Ovary (tissue), 9 donors: ENCODE data around the gene PRR20C. TPM values are rescaled to one million over a fixed set of nuclear protein-coding genes. Genes with fewer than 3 reads are reported as not detected.

Experiments
- DNase-seq, 5 donors: peaks; one replicate each; pipeline ENCODE4 v3.0.0-alpha.2; 2019 to 2020
- H3K27ac ChIP-seq, 2 donors: fragments of 200-600 bp; one replicate each; pipeline versions ENCODE4 v1.5.1 to v1.8.0; 2019 to 2022
- H3K27me3 ChIP-seq: fragments of 200-600 bp; one replicate; pipeline ENCODE4 v1.8.0; 2022
- H3K36me3 ChIP-seq: fragments of 200-600 bp; sonication (generic); one replicate; pipeline ENCODE4 v1.5.1; 2019
- H3K4me1 ChIP-seq: one replicate; pipeline ENCODE4 v1.8.1; 2013; ENCODE audit warnings: mild to moderate bottlenecking, moderate library complexity; ENCODE audit not compliant: insufficient read depth
- H3K4me3 ChIP-seq: fragments of 200-600 bp; sonication (generic); one replicate; pipeline ENCODE4 v1.5.1; 2017
- H3K9me3 ChIP-seq, 2 donors: fragments of 200-600 bp in 1 of 2; sonication (generic) in 1 of 2; one replicate each; pipeline versions ENCODE4 v1.5.1 to v1.8.1; 2013 to 2019; ENCODE audit warnings: mild to moderate bottlenecking in 1 of 2, moderate library complexity in 1 of 2
- EP300 ChIP-seq: sonication (generic); formaldehyde crosslinking; IDR thresholded peaks from one replicate; pipeline ENCODE4 v1.6.1; 2017; ENCODE audit warnings: antibody characterized with exemption
- POLR2A ChIP-seq: fragments of 450-650 bp; IDR thresholded peaks from one replicate; pipeline ENCODE4 v1.6.1; 2017; ENCODE audit warnings: antibody characterized with exemption, mild to moderate bottlenecking, moderate library complexity
- WGBS, 3 donors: extraction: QIAGEN DNeasy Blood & Tissue Kit in 1 of 3; methylation state at CpG; one replicate each; pipeline versions ENCODE4 v1.1.5 to v1.1.7; 2013 to 2017; 5-methylcytosine and 5-hydroxymethylcytosine counted together
- intact Hi-C, 4 donors: fragments of 100-400 bp; cut with DNase I; formaldehyde crosslinking; loops; one replicate each; pipeline versions ENCODE4 v1.11.0 to v1.15.1; 2022 to 2023
- polyA plus RNA-seq, 2 donors: library from polyadenylated mRNA; stranded (reverse); fragments of 200-250 nt in 1 of 2; fragments of 350-450 nt in 1 of 2; fragmentation: Illumina TruSeq in 1 of 2; extraction: RNeasy Lipid Tissue Mini Kit (QIAGEN cat#74804) in 1 of 2; gene quantifications; one replicate each; pipeline ENCODE4 v1.2.3, GENCODE V29; 2013 to 2014
- small RNA-seq: library from RNA; depleted of rRNA; stranded (forward); fragments of <200 nt; gene quantifications from one replicate; pipeline ENCODE3, GENCODE V24; 2016
- total RNA-seq, 7 donors: library from RNA; depleted of rRNA in 2 of 7; stranded (reverse); fragments of >200 nt in 2 of 7; fragmentation: NEBNext Ultra II Directional in 3 of 7; extraction: Animal tissue kit (Norgen Biotek cat#: 25700) in 3 of 7; gene quantifications; one replicate each; pipeline versions ENCODE4 v1.1.0 to v1.2.4, GENCODE V29; 2016 to 2023
- TF ChIP-seq, protein P1 (sequence below), 3 donors: fragments of 450-650 bp in 2 of 3; fragments of 200-600 bp in 1 of 3; IDR thresholded peaks; one replicate each; pipeline versions ENCODE4 v1.5.1 to v1.8.0; 2016 to 2022; ENCODE audit warnings: antibody characterized with exemption in 3 of 3, mild to moderate bottlenecking in 1 of 3
- donor health status: DM: no; HTN: no; CAD: no; lungs with moderate emphysema.
- donor health status: DM: no; HTN: no; CAD: no.
- donor health status: Bipolar disorder and iron deficiency.
- donor health status: DM: yes; HTN: yes; CAD: no.
- donor health status: DM: no; HTN: no; CAD: no.
- donor health status: DM: yes; HTN: yes; CAD: no.

Gene PRR20C
- total and polyA plus RNA-seq, 9 donors, result not detected

DNA sequence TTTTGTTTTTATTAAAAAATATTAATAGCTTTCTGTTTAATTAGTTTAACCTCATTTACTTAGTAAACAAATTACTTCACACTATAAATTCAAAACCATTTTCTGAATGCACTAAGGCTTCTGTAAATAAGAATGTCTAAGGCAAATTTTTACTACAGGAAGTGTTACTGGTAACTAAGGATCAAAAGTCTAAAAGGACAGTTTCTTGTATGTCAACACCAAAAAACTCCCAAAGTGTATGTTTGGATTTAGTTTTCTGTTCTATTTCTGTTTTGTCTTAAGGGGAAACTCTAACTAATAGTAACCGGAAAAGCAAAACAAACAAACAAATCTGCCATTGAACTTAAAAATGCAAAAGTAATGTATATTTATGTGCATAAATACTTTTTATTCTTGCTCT is 37.8 kb downstream of the PRR20C start:
- Histone ChIP-seq H3K27me3 (no peaks in the 10 kb centered on the region), H3K9me3 (no peaks in the 10 kb centered on the region), H3K4me1 (no peaks in the 10 kb centered on the region), H3K27ac (no peak overlapping the region), H3K36me3 (no peaks in the 10 kb centered on the region), H3K4me3 (no peak overlapping the region)
- no peak for DNase-seq
- TF ChIP-seq POLR2A (no peak), EP300 (no peak)
- TF ChIP-seq, protein P1, sequence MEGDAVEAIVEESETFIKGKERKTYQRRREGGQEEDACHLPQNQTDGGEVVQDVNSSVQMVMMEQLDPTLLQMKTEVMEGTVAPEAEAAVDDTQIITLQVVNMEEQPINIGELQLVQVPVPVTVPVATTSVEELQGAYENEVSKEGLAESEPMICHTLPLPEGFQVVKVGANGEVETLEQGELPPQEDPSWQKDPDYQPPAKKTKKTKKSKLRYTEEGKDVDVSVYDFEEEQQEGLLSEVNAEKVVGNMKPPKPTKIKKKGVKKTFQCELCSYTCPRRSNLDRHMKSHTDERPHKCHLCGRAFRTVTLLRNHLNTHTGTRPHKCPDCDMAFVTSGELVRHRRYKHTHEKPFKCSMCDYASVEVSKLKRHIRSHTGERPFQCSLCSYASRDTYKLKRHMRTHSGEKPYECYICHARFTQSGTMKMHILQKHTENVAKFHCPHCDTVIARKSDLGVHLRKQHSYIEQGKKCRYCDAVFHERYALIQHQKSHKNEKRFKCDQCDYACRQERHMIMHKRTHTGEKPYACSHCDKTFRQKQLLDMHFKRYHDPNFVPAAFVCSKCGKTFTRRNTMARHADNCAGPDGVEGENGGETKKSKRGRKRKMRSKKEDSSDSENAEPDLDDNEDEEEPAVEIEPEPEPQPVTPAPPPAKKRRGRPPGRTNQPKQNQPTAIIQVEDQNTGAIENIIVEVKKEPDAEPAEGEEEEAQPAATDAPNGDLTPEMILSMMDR (IDR thresholded peaks at IDR 0.05), result no peak
- WGBS, 3 donors, result 33 to 63% (median 45%) methylated on average over 1 of the region's 1 CpG
- intact Hi-C loops, result no loop called here

Small RNAs within 50 kb of the gene (small RNA-seq; reads per million reads assigned to genes)
- gene PRR20FP, result not detected

Other genes starting within 250 kb of the PRR20C start
- not detected for gene PRR20A, start 13.1 kb upstream of the PRR20C start, total RNA-seq
- not detected for gene PRR20A, start 13.1 kb upstream of the PRR20C start, polyA plus RNA-seq
- gene PRR20B, start 6.6 kb upstream of the PRR20C start, total RNA-seq, result not detected
- not detected for gene PRR20B, start 6.6 kb upstream of the PRR20C start, polyA plus RNA-seq
- gene PRR20D, start 6.6 kb downstream of the PRR20C start, total RNA-seq, result not detected
- not detected for gene PRR20D, start 6.6 kb downstream of the PRR20C start, polyA plus RNA-seq
- gene PRR20E, start 13.1 kb downstream of the PRR20C start, total RNA-seq, result not detected
- gene PRR20E, start 13.1 kb downstream of the PRR20C start, polyA plus RNA-seq, result not detected